GM23248 (cell line): ENCODE data around the gene ITGB2. TPM values are rescaled to one million over a fixed set of nuclear protein-coding genes. Genes with fewer than 3 reads are reported as not detected.

ENCODE experiments used
- DNase-seq: peaks from one replicate; pipeline ENCODE4 v3.0.0-alpha.2; 2015
- H2AFZ ChIP-seq: fragments of 200-600 bp; sonication (generic); 2 replicates; pipeline ENCODE4 v1.6.1; 2016; ENCODE audit warnings: antibody characterized with exemption
- H3F3A ChIP-seq: fragments of 200-600 bp; sonication (generic); 2 replicates; pipeline ENCODE4 v1.6.1; 2016; ENCODE audit warnings: mild to moderate bottlenecking, antibody characterized with exemption, mixed run types; ENCODE audit not compliant: insufficient read depth
- H3K27ac ChIP-seq: fragments of 200-600 bp; sonication (generic); 2 replicates; pipeline ENCODE4 v1.5.1; 2016; ENCODE audit warnings: mild to moderate bottlenecking
- H3K27me3 ChIP-seq: fragments of 200-600 bp; sonication (generic); replicated peaks from 2 replicates; pipeline ENCODE4 v1.6.1; 2016; ENCODE audit warnings: mild to moderate bottlenecking; ENCODE audit not compliant: insufficient read depth
- H3K36me3 ChIP-seq: fragments of 200-600 bp; sonication (generic); 2 replicates; pipeline ENCODE4 v1.6.1; 2016; ENCODE audit warnings: low read depth, mild to moderate bottlenecking
- H3K4me1 ChIP-seq: fragments of 200-600 bp; sonication (generic); 2 replicates; pipeline ENCODE4 v1.6.1; 2016; ENCODE audit warnings: mild to moderate bottlenecking; ENCODE audit not compliant: insufficient read depth
- H3K4me2 ChIP-seq: fragments of 200-600 bp; sonication (generic); one replicate; pipeline ENCODE4 v1.6.1; 2016; ENCODE audit warnings: mild to moderate bottlenecking; ENCODE audit not compliant: unreplicated experiment
- H3K4me3 ChIP-seq: fragments of 200-600 bp; sonication (generic); 2 replicates; pipeline ENCODE4 v1.5.1; 2016; ENCODE audit warnings: mild to moderate bottlenecking
- H3K79me2 ChIP-seq: fragments of 200-600 bp; sonication (generic); 2 replicates; pipeline ENCODE4 v1.6.1; 2016; ENCODE audit warnings: mild to moderate bottlenecking; ENCODE audit not compliant: insufficient read depth
- H3K9ac ChIP-seq: fragments of 200-600 bp; sonication (generic); 2 replicates; pipeline ENCODE4 v1.6.1; 2016; ENCODE audit warnings: mild to moderate bottlenecking
- H3K9me2 ChIP-seq: fragments of 200-600 bp; sonication (generic); 2 replicates; pipeline ENCODE4 v1.6.1; 2016; ENCODE audit warnings: mixed run types, mild to moderate bottlenecking, moderate library complexity; ENCODE audit not compliant: insufficient read depth
- H3K9me3 ChIP-seq: fragments of 200-600 bp; sonication (generic); one replicate; pipeline ENCODE4 v1.6.1; 2017; ENCODE audit warnings: low read depth
- H4K20me1 ChIP-seq: fragments of 200-600 bp; sonication (generic); 2 replicates; pipeline ENCODE4 v1.6.0; 2016; ENCODE audit not compliant: insufficient read depth
- EZH2 ChIP-seq: fragments of 200-600 bp; sonication (generic); IDR thresholded peaks from 2 replicates; pipeline ENCODE4 v1.6.1; 2018; ENCODE audit warnings: antibody characterized with exemption, mild to moderate bottlenecking; ENCODE audit not compliant: insufficient read depth, poor library complexity, severe bottlenecking
- EZH2phosphoT487 ChIP-seq: fragments of 200-600 bp; sonication (generic); IDR thresholded peaks from 2 replicates; pipeline ENCODE4 v1.6.1; 2018; ENCODE audit warnings: antibody characterized with exemption, moderate library complexity, mild to moderate bottlenecking, low read depth; ENCODE audit not compliant: insufficient read depth
- WGBS, 2 experiments: methylation state at CpG; one replicate each; pipeline ENCODE4 v1.1.6; 2015 to 2017; ENCODE audit warnings: low lambda C conversion rate in 2 of 2, low coverage in 1 of 2; ENCODE audit errors: missing lambda C conversion rate in 2 of 2; 5-methylcytosine and 5-hydroxymethylcytosine counted together
- in situ Hi-C: fragments of 300-500 bp; cut with MboI; formaldehyde crosslinking; loops from 2 replicates; pipeline ENCODE4 v1.15.0; 2020
- polyA plus RNA-seq: library from polyadenylated mRNA; unstranded; fragments of >200 nt; fragmentation: Nextera tagmentation; extraction: Ambion mirVana; gene quantifications from 2 replicates; pipeline ENCODE4 v1.2.1, GENCODE V29; 2016
- total RNA-seq: library from RNA; depleted of rRNA; stranded (reverse); fragments of >200 nt; shearing (Covaris generic); gene quantifications from 2 replicates; pipeline ENCODE4 v1.2.3, GENCODE V29; 2014

ITGB2 gene
- total and polyA plus RNA-seq, 2 experiments from 2014 or later = 1.3 to 2.2 TPM

DNA sequence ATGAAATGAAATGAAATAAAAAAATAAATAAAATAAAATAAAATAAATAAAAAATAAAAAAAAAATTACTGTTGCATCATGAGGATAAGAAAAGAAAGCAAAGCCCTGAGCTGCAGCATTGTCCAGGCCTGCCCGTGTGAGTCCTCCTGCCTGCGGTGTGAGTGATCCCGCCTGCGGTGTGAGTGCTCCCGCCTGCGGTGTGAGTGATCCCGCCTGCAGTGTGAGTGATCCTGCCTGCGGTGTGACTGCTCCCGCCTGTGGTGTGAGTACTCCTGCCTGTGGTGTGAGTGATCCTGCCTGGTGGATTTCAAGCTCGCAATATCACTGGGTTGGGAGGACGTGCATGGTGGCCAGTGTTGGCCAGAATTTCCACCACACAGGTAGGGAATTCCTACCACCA, 24.8 kb downstream of the ITGB2 start:
- Histone ChIP-seq H3K27ac (no peak overlapping the region), H3K4me3 (no peak overlapping the region), H3K9ac (no peak overlapping the region), H3K27me3 (no peaks in the 10 kb centered on the region), H3K79me2 (no peaks in the 10 kb centered on the region), H2AFZ (no peak overlapping the region), H3K36me3 (no peaks in the 10 kb centered on the region), H3K4me2 (no peak overlapping the region), H3K9me3 (no peaks in the 10 kb centered on the region), H4K20me1 (no peaks in the 10 kb centered on the region), H3F3A (no peaks in the 10 kb centered on the region), H3K9me2 (no peaks in the 10 kb centered on the region), H3K4me1 (no peaks in the 10 kb centered on the region)
- TF ChIP-seq EZH2phosphoT487 (no peak), EZH2 (no peak)
- in situ Hi-C loops = no loop called here
- 80 to 88% methylated on average over 11 of the region's 11 CpGs for WGBS, 2 experiments
- DNase-seq = no peak

DNA sequence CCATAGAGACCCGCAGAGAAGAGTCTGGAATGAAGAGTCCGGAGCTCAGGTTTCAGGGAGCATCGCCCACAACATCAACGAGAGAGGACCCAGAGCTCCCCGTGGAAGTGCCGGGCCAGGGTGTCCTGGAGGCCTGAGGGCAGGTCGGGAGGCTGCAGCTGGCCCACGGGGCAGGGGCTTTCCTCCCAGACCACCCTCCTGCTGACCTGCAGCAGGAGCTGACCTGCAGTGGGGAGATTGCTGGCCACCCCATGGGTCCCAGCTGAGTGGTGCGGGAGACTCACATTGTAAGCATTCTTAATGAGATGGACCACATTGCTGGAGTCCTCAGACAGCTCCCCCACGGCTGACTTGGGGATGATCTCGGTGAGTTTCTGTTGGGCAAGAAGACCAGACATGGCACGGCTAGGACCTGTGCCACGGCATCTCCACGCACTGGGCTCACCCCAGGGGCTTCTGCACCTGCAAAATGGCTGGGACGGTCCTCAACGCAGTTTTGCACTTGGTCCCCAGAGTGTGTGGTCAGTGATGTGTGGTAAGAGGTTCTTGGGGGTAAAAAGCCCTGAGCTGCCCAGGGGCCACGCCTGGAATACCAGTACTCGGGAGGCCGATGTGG, 25.9 kb downstream of the ITGB2 start:
- WGBS, 2 experiments = 75 to 81% methylated on average over 18 to 19 of the region's 19 CpGs
- Histone ChIP-seq H3K27me3 (no peaks in the 10 kb centered on the region), H3K36me3 (no peaks in the 10 kb centered on the region), H3K9me2 (no peaks in the 10 kb centered on the region), H3K4me3 (no peak overlapping the region), H3K9me3 (no peaks in the 10 kb centered on the region), H2AFZ (no peak overlapping the region), H3K4me2 (no peak overlapping the region), H3K79me2 (no peaks in the 10 kb centered on the region), H3K9ac (no peak overlapping the region), H3F3A (no peaks in the 10 kb centered on the region), H4K20me1 (no peaks in the 10 kb centered on the region), H3K27ac (no peak overlapping the region), H3K4me1 (no peaks in the 10 kb centered on the region)
- DNase-seq = no peak
- TF ChIP-seq EZH2phosphoT487 (no peak), EZH2 (no peak)
- in situ Hi-C loops = no loop called here

DNA sequence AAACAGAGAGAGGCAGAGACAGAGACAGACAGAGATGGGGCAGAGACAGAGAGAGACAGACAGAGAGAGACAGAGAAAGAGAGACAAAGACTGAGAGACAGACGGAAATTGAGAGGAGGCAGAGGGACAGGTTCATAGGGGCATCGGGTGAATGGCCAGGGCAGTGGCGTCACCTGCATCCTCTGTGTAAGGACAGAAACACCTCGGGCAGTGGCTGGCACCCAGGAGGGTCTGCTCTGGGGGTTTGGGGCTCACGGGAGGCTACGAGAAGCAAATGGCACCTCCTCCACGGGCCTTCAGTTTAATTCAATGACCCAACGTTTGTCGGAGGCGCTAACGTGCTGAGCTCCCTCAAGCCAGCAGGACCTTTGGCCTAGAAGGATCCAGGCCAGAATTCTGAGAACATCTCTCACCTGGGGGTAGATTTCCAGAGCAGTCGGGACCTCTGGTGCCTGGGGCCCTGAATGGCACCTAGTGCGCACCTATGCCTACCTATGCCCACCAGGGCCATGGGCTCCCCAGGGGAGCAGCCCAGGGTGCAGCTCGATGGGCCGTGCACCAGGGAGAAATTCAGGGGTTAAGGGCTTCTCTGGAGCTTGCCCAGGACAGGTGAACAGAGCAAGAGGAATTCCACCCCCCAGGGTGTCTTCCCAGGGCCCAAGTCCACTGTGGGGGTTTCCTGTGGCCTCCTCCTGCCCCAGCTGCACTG, 26.6 kb downstream of the ITGB2 start:
- Histone ChIP-seq H3K9ac (no peak overlapping the region), H4K20me1 (no peaks in the 10 kb centered on the region), H3K9me3 (no peaks in the 10 kb centered on the region), H2AFZ (no peak overlapping the region), H3K27me3 (no peaks in the 10 kb centered on the region), H3K36me3 (no peaks in the 10 kb centered on the region), H3K79me2 (no peaks in the 10 kb centered on the region), H3K4me1 (no peaks in the 10 kb centered on the region), H3K4me2 (no peak overlapping the region), H3F3A (no peaks in the 10 kb centered on the region), H3K4me3 (no peak overlapping the region), H3K9me2 (no peaks in the 10 kb centered on the region), H3K27ac (no peak overlapping the region)
- DNase-seq = no peak
- 82 to 87% methylated on average over 15 of the region's 15 CpGs for WGBS, 2 experiments
- in situ Hi-C loops = no loop called here
- TF ChIP-seq EZH2phosphoT487 (no peak), EZH2 (no peak)

DNA sequence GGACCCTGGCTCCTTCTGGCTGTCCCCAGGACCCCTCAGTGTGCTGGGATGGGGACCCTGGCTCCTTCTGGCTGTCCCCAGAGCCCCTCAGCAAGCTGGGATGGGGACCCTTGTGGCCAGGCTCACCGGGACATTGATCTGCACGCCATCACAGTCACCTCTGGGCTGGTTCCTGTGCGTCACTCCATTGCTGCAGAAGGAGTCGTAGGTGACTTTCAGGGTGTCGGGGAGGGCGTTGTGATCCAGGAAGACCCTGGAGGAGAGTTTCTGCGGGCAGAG, 27.5 kb downstream of the ITGB2 start:
- 76 to 78% methylated on average over 7 of the region's 7 CpGs for WGBS, 2 experiments

More for the DNA sequence above, 27.5 kb downstream of the ITGB2 start:
- H3K79me2 ChIP-seq = no peaks in the 10 kb centered on the region
- no peak overlapping the region for H3K4me3 ChIP-seq
- H3K9me3 ChIP-seq = no peaks in the 10 kb centered on the region
- no peaks in the 10 kb centered on the region for H3K36me3 ChIP-seq
- no peak overlapping the region for H3K4me2 ChIP-seq
- H2AFZ ChIP-seq = no peak overlapping the region
- H3F3A ChIP-seq = no peaks in the 10 kb centered on the region
- no peaks in the 10 kb centered on the region for H3K4me1 ChIP-seq
- H3K9me2 ChIP-seq = no peaks in the 10 kb centered on the region
- no peaks in the 10 kb centered on the region for H3K27me3 ChIP-seq
- no peaks in the 10 kb centered on the region for H4K20me1 ChIP-seq
- in situ Hi-C loops = no loop called here
- no peak for DNase-seq
- no peak overlapping the region for H3K27ac ChIP-seq
- no peak overlapping the region for H3K9ac ChIP-seq
- no peak for TF ChIP-seq EZH2phosphoT487
- TF ChIP-seq EZH2 = no peak
